OCI-LY1 (cell line): Measurements from ENCODE around the gene PHC1.

Experiments
- H2AFZ ChIP-seq: fragments of 200-600 bp; sonication (generic), shearing (Covaris generic); 2 replicates; pipeline ENCODE4 v1.6.0; 2014; ENCODE audit warnings: antibody characterized with exemption, mild to moderate bottlenecking, low read length
- H3F3A ChIP-seq: fragments of 200-600 bp; sonication (generic), shearing (Covaris generic); 2 replicates; pipeline ENCODE4 v1.6.0; 2014; ENCODE audit warnings: mild to moderate bottlenecking, antibody characterized with exemption, low read length, moderate library complexity; ENCODE audit not compliant: insufficient read depth
- H3K27ac ChIP-seq: fragments of 200-600 bp; sonication (generic); 2 replicates; pipeline ENCODE4 v1.5.1; 2014; ENCODE audit warnings: low read length, mixed run types, mild to moderate bottlenecking, low read depth; ENCODE audit not compliant: poor library complexity, severe bottlenecking
- H3K27me3 ChIP-seq: fragments of 200-600 bp; sonication (generic); 2 replicates; pipeline ENCODE4 v1.6.0; 2014; ENCODE audit warnings: antibody characterized with exemption, mild to moderate bottlenecking, low read length, moderate library complexity; ENCODE audit not compliant: insufficient read depth
- H3K36me3 ChIP-seq: fragments of 200-600 bp; sonication (generic); 2 replicates; pipeline ENCODE4 v1.6.1; 2014; ENCODE audit warnings: mild to moderate bottlenecking, antibody characterized with exemption, low read length, moderate library complexity, mixed read lengths; ENCODE audit not compliant: insufficient read depth
- H3K4me1 ChIP-seq: fragments of 200-600 bp; sonication (generic); 2 replicates; pipeline ENCODE4 v1.5.1; 2014; ENCODE audit warnings: mild to moderate bottlenecking, low read length, moderate library complexity; ENCODE audit not compliant: insufficient read depth, severe bottlenecking
- H3K4me2 ChIP-seq: fragments of 200-600 bp; sonication (generic), shearing (Covaris generic); 2 replicates; pipeline ENCODE4 v1.6.1; 2014; ENCODE audit warnings: low read length
- H3K4me3 ChIP-seq: fragments of 200-600 bp; sonication (generic); 2 replicates; pipeline ENCODE4 v1.5.1; 2014; ENCODE audit warnings: low read length, low read depth, mild to moderate bottlenecking, mixed read lengths; ENCODE audit not compliant: poor library complexity, severe bottlenecking
- H3K79me2 ChIP-seq: fragments of 200-600 bp; shearing (Covaris generic); 2 replicates; pipeline ENCODE4 v1.6.1; 2016; ENCODE audit warnings: mixed run types, low read length, mixed read lengths; ENCODE audit not compliant: insufficient read depth
- H3K9ac ChIP-seq: fragments of 200-600 bp; sonication (generic), shearing (Covaris generic); 2 replicates; pipeline ENCODE4 v1.6.1; 2014; ENCODE audit warnings: mild to moderate bottlenecking, low read length, mixed read lengths
- H3K9me2 ChIP-seq: fragments of 200-600 bp; sonication (generic), shearing (Covaris generic); 2 replicates; pipeline ENCODE4 v1.6.1; 2014; ENCODE audit warnings: low read depth, mild to moderate bottlenecking, low read length, mixed read lengths
- H3K9me3 ChIP-seq: fragments of 200-600 bp; shearing (Covaris generic); 2 replicates; pipeline ENCODE4 v1.6.1; 2014; ENCODE audit warnings: low read length, mixed read lengths
- H4K20me1 ChIP-seq: fragments of 200-600 bp; sonication (generic), shearing (Covaris generic); 2 replicates; pipeline ENCODE4 v1.6.0; 2016; ENCODE audit warnings: mild to moderate bottlenecking, low read length; ENCODE audit not compliant: insufficient read depth
- EZH2 ChIP-seq: fragments of 200-600 bp; sonication (generic), shearing (Covaris generic); IDR thresholded peaks from 2 replicates; pipeline ENCODE4 v1.8.0; 2017; ENCODE audit warnings: borderline replicate concordance, mixed run types, mild to moderate bottlenecking, antibody characterized with exemption, low read length, moderate library complexity, mixed read lengths
- TF ChIP-seq, protein P1 (sequence below): fragments of 200-600 bp; sonication (generic), shearing (Covaris generic); IDR thresholded peaks from 2 replicates; pipeline ENCODE4 v1.5.1; 2017; ENCODE audit warnings: mild to moderate bottlenecking, antibody characterized with exemption, low read length, moderate library complexity, mixed read lengths

The PHC1 gene

DNA sequence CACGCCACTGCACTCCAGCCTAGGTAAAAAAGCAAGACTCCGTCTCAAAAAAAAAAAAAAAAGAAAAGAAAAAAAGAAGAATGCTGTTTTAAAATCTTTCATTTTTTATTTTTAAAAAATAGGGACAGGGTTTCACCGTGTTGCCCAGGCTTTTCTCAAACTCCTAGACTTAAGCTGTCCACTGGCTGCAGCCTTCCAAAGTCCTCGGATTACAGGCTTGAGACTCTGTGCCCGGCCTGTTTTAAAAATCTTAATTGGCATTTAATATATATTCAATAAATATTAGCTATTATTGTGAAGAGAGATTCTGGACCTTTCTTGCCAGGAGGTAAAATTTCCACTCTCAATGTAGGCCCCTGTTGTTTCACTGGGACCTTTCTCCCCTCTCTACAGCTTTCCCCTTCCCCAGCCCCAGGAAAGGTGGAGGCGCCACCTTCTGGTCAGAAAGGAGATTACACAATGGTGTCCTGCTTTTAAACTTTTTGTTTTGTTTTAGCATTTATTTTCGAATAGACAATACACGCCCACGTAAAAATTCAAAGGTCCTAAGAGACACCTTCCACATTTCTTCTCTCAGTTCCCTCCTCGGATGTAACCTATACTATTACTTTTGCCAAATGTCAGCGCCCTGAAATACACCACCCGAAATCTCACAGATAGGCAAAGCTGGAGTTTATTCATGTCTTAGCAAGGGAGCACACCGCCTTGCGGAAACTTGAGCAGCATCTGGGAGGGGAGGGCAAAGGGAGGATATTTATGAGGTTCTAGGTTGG, 23.8 kb upstream of the PHC1 start:
- H3K4me3 ChIP-seq, result peak overlapping the region; percentile 56
- peak overlapping the region; percentile 44; the same call in 1 of the 2 replicates for H3K9ac ChIP-seq
- H3K9me2 ChIP-seq, result no peaks in the 10 kb centered on the region
- no peak overlapping the region for H3K27ac ChIP-seq
- no peaks in the 10 kb centered on the region for H4K20me1 ChIP-seq
- H3K4me2 ChIP-seq, result peak overlapping the region; percentile 69
- H2AFZ ChIP-seq, result peak overlapping the region; percentile 47
- no peaks in the 10 kb centered on the region for H3K9me3 ChIP-seq
- H3K36me3 ChIP-seq, result no peaks in the 10 kb centered on the region
- no peaks in the 10 kb centered on the region for H3K79me2 ChIP-seq
- no peak for TF ChIP-seq EZH2
- TF ChIP-seq, protein P1, sequence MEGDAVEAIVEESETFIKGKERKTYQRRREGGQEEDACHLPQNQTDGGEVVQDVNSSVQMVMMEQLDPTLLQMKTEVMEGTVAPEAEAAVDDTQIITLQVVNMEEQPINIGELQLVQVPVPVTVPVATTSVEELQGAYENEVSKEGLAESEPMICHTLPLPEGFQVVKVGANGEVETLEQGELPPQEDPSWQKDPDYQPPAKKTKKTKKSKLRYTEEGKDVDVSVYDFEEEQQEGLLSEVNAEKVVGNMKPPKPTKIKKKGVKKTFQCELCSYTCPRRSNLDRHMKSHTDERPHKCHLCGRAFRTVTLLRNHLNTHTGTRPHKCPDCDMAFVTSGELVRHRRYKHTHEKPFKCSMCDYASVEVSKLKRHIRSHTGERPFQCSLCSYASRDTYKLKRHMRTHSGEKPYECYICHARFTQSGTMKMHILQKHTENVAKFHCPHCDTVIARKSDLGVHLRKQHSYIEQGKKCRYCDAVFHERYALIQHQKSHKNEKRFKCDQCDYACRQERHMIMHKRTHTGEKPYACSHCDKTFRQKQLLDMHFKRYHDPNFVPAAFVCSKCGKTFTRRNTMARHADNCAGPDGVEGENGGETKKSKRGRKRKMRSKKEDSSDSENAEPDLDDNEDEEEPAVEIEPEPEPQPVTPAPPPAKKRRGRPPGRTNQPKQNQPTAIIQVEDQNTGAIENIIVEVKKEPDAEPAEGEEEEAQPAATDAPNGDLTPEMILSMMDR, result peak; percentile 89
- H3F3A ChIP-seq, result no peaks in the 10 kb centered on the region
- peaks cover 3% of the 10 kb centered on the region for H3K4me1 ChIP-seq
- H3K27me3 ChIP-seq, result no peaks in the 10 kb centered on the region

DNA sequence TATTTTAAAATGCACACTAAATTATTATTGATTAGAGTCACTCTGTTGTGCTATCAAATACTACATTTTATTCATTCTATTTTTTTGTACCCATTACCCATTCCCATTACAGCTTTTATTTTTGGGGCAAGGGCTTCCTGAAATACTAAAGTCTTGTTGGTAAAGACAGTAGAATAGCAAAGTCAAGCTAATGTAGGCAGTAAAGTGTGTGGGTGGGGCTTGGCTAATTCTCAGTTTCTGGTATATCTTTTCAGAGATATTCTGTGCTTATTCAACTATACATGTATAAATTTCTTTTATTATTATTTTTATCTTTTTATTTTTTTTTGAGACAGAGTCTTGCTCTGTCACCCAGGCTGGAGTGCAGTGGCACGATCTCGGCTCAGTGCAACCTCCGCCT, 22.3 kb upstream of the PHC1 start:
- H3K4me1 ChIP-seq, result peaks cover 3% of the 10 kb centered on the region
- H3K79me2 ChIP-seq, result no peaks in the 10 kb centered on the region
- no peak overlapping the region for H3K4me3 ChIP-seq
- no peak overlapping the region for H3K9ac ChIP-seq
- no peak overlapping the region for H3K4me2 ChIP-seq
- no peaks in the 10 kb centered on the region for H3K27me3 ChIP-seq
- no peaks in the 10 kb centered on the region for H3F3A ChIP-seq
- no peaks in the 10 kb centered on the region for H4K20me1 ChIP-seq
- no peak for TF ChIP-seq EZH2
- TF ChIP-seq, protein P1, result no peak
- H3K9me3 ChIP-seq, result peaks cover 3% of the 10 kb centered on the region; the same call in 1 of the 2 replicates
- H3K27ac ChIP-seq, result no peak overlapping the region
- no peak overlapping the region for H2AFZ ChIP-seq
- H3K36me3 ChIP-seq, result no peaks in the 10 kb centered on the region
- H3K9me2 ChIP-seq, result no peaks in the 10 kb centered on the region

DNA sequence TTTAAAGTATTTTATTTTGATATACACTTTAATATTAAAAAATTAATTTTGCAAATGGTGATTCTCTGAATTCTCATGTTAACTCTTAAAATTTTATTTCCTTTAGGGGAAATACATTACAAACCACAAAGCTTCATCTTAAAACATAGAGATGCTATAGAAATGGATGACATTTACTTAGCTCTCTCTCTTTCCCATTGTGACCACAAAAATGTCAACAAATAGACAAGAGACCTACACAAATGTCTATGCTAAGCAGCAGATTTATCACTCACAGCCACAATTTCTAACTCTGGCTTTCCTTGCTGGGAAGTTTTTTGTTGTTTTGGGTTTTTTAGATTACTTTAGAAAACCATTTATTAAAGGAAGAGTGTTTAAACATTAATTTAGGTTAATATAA, 19.9 kb upstream of the PHC1 start:
- Histone ChIP-seq H3K36me3 (no peaks in the 10 kb centered on the region), H3K4me2 (no peak overlapping the region), H3K4me3 (no peak overlapping the region), H3K79me2 (no peaks in the 10 kb centered on the region), H3F3A (no peaks in the 10 kb centered on the region), H3K27me3 (no peaks in the 10 kb centered on the region), H4K20me1 (no peaks in the 10 kb centered on the region), H3K9me3 (peaks cover 3% of the 10 kb centered on the region; the same call in 1 of the 2 replicates), H3K27ac (no peak overlapping the region), H3K9ac (no peak overlapping the region), H3K9me2 (no peaks in the 10 kb centered on the region), H3K4me1 (peaks cover 3% of the 10 kb centered on the region), H2AFZ (no peak overlapping the region)
- TF ChIP-seq, protein P1, result no peak
- no peak for TF ChIP-seq EZH2
